ENCODE data around the gene SLC26A11.
A peak's percentile ranks its signal among the peaks of the same experiment; 100 is the strongest.
"Not testable (repeated sequence)": the region's sequence is repeated elsewhere in the genome, so short reads cannot be mapped to it uniquely, and the experiment has no call there.

SLC26A11 gene

DNA sequence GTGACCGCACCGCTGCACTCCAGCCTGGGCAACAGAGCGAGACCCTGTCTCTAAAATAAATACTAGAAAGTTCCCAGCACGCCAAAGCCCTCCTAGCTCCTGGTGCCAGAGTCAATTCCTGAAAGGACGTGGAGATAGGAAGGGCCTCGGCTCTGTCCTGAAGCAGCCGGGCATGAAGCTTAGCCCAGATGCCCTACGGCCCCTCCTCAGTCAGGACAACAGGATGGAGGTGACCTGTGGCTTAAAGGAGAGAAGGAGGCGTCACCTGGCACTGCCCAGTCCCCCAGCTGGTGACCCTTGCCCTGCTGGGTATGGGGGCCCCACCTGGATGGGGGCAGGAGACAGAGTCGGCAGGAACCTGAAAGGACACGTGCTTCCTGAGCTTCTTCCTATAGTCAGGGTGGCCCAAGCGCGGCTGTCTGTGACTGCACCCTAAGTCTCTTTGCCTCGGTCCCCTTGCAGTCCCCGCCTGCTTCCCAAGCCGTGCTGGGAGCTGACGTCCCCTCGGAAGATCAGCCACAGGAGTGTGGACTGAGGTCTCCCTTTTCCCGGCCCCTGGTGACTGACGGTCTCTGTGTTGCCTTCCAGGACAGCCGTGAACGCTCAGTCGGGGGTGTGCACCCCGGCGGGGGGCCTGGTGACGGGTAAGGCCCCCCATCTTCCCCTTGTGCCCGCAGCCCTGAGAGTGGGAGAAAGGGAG is 25.5 kb downstream of the SLC26A11 start:
- DNase-seq: no peak

GRCh38 chr17:80246266-80246681 is 26.0 kb downstream of the SLC26A11 start:
- DNase-seq: no peak

DNA sequence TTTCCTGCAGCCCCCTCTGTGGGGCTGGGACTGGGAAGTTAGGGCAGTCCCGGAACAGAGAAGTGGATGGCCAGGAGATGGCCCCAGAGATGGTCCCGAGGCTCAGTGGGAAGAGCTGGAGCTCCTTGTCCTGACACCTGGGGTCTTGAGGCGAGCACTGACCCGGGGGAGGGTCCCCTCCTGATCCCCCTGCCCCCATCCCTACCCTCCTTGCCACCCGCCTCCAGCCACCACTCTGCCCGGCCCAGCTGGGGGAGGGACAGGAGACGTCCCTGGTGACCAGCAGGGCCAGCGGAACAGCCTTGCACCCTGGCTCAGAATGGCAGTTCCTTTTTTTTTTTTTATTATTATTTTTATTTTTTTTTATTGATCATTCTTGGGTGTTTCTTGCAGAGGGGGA is 26.5 kb downstream of the SLC26A11 start:
- DNase-seq: no peak

- no peak for DNase-seq
Observed at GRCh38 chr17:80247561-80247960, 27.3 kb downstream of the SLC26A11 start.

DNA sequence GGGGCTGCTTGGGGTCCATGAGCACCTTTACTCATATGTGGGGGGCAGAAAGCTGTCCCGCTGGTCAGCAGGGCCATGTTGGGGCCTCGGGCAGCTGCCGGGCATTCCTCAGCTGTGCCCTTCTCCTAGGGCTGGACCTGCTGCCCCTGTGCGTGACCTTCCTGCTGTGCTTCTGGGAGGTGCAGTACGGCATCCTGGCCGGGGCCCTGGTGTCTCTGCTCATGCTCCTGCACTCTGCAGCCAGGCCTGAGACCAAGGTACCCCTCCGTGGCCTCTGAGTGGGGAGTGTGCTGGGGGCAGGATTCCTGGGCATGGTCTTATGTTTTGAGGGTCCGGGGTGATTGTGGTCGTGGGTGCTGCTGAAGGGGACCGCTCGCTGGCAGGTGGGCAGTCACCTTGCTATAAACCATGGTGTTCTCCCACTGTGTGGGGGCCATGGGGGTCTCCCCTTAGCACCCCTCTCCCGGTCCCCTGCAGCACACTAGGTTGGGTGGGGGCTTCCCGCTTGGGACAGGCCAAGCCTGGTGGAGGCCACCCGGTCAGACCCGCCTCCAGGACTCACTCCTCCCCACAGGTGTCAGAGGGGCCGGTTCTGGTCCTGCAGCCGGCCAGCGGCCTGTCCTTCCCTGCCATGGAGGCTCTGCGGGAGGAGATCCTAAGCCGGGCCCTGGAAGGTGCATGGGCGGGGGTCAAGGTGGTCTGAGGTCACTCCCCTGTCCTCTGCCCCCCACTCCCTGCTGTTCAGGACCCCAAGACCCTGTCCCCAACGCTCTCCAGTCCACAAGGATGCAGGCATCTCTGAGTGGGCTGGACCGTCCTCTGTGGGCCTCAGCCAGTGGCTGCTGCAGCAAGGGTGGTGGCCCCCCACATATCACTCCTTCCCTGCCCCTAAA is 28.0 kb downstream of the SLC26A11 start:
- no peak for DNase-seq

DNA sequence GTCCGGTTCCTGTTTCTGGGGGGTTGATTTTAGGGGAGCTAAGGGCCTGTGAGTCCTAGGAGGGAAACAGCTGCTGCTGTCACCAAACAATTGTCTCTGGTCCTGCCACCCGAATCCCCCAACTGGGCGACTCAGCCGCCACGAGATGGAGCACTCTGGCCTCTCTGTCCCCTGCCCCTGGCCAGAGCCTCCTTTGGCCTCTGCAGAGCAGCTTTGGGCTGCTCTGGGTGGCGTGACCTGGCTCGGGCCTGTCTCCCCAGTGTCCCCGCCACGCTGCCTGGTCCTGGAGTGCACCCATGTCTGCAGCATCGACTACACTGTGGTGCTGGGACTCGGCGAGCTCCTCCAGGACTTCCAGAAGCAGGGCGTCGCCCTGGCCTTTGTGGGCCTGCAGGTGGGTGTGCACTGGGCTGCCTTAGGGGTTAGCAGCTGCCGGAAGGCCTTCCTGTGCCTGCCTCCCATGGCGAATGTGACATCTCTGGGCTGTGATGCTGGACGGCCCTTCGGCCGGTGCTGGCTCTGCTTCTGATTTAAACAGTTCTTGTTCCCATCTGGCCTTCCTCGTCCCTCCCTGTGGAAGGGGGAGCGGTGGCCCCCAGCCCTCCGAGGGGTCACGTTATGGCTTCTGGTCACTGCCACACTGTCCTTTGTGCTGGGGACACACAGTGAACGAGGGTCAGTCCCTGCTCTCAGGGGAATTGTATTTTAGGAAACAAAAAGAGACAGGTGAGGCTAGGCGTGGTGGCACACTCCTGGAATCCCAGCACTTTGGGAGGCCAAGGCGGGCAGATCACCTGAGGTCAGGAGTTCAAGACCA is 28.9 kb downstream of the SLC26A11 start:
- no peak for DNase-seq

GRCh38 chr17:80251966-80252365 is 31.7 kb downstream of the SLC26A11 start:
- no peak for DNase-seq

DNA sequence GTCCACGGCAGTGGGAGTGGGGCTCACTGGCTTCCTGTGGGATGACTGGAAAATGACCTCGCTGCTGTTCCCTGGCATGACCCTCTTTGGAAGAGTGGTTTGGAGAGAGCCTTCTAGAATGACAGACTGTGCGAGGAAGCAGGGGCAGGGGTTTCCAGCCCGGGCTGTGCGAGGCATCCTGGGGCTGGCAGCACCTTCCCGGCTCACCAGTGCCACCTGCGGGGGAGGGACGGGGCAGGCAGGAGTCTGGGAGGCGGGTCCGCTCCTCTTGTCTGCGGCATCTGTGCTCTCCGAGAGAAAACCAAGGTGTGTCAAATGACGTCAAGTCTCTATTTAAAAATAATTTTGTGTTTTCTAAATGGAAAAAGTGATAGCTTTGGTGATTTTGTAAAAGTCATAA is 32.6 kb downstream of the SLC26A11 start:
- DNase-seq: peak; percentile 20

DNA sequence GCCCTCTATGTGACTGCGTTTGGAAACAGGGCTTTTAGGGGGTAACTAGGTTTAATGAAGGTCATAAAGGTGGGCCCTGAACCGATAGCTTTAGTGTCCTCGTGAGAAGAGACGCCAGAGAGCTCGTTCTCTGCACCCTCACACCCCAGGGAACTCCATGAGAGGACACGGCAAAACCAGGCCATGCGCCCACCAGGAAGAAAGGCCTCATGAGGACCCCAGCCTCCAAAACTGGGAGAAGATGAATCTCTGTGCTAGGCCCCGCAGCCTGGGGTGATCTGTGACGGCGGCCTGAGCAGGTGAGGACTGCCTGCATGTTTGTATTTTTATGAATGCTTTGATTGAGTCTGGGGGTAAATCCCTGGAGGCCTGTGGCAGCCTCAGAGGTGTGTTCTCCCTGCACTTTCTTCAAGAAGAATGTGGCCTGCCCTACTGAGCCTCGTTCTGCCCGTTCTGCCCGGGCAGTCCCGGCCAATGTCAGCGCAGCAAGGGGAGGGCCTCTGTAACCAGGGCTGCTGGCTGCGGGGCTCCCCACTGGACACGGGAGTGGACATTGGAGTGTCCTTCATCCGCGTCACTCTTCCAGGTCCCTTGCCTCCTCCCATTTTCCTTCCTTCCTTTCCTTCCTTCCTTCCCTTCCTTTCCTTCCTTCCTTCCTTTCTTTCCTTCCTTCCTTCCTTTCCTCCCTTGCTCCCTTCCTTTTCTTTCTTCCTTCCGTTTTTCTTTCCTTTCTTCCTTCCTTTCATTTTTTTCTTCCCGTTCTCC is 33.6 kb downstream of the SLC26A11 start:
- no peak for DNase-seq

DNA sequence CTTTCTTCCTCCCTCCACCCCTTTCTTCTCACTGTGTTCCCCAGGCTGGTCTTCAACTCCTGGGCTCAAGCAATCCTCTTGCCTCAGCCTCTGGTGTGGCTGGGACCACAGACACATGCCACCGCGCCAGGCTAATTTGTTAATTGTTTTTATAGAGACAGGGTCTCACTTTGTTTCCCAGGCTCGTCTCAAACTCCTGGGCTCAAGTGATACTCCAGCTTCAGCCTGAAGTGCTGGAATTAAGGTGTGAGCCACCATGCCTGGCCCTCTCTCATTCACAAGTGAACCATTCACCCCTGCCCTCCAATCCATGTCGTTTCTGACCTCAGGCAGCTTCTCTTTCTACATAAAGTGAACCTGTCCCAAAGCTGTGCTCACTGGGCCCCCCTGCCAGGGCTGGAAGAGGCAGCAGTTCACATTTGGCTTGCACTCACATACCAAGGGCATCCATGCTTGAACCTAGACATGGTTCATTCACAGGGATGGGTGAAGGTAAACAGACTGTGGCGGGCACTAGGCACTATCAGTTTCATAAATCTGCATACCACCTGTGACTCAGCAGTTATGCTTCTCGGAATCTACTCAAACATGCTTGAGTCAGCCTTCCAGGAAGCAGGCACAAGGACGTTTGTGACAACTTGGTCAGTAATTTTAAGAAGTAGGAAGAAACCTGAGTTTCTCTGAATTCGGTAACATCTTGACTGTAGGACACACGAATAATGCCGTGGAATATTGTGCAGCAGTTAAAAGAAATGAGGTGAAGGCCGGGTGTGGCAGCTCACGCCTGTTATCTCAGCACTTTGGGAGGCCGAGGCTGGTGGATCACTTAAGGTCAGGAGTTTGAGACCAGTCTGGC is 34.4 kb downstream of the SLC26A11 start:
- no peak for DNase-seq

DNA sequence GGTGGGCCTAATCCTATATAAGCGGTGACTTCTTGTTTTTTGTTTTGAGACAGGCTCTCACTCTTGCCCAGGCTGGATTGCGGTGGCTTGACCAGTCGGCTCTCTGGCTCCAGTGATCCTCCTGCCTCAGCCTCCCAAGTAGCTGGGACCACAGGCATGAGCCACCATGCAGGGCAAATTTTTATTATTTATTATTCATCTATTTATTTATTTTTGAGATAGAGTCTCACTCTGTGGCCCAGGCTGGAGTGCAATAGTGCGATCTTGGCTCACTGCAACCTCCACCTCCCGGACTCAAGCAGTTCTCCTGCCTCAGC is 35.8 kb downstream of the SLC26A11 start:
- DNase-seq: no peak

DNA sequence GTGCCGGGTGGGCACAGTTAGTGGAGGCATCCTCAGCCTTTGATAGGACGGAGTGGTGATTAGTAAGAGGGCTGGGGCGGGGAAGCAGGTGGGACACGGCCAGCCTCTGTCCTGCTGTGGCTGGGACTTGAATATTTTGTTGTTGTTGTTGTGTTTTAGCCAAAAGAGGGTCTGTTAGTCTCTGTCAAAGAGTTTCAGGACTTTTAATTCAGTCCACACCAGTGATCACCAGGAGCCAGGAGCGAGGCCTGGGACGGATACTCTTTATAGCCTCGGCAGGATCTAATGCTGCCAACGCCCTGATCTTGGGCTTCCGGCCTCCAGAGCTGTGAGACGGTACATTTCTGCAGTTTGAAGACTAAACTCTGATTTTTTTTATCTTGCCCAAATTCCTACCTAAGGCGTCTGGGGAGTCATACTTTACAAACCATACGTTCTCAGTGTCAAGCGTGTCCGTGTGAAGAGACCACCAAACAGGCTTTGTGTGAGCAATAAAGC is 37.5 kb downstream of the SLC26A11 start:
- DNase-seq: no peak

- not testable (repeated sequence) for DNase-seq
Observed at GRCh38 chr17:80258296-80258695, 38.1 kb downstream of the SLC26A11 start.

GRCh38 chr17:80259457-80260068 is 39.3 kb downstream of the SLC26A11 start:
- DNase-seq: no peak

DNA sequence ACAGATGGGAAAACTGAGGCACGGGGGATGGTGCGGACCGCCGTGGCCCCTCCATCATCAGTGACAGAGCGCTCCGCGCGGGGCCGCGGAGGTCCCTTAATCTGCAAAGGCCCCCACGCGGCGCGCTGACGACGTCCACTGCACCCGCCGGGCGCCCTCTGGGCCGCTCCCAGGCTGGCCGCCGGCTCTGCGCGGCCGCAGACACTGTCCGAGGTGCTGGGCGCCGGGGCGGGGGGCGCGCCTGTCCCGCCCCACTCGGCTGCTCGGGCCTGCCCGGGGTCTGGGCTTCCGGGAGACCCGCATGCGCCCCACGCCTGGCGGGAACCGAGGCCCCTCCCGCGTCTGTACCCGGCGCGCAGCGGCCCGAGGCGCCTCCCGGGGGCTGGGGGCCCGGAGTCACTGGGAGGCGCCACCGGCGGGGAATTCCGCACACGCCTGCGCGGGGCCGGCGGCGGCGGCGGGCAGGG is 39.9 kb downstream of the SLC26A11 start:
- no peak for DNase-seq

GRCh38 chr17:80260791-80261158 is 40.5 kb downstream of the SLC26A11 start, which contains the start of gene RNF213:
Gene RNF213, plus strand, starts transcription at chr17:80260852. Its CDS starts 2,830 bp downstream, at chr17:80263682.
- no peak for DNase-seq

DNA sequence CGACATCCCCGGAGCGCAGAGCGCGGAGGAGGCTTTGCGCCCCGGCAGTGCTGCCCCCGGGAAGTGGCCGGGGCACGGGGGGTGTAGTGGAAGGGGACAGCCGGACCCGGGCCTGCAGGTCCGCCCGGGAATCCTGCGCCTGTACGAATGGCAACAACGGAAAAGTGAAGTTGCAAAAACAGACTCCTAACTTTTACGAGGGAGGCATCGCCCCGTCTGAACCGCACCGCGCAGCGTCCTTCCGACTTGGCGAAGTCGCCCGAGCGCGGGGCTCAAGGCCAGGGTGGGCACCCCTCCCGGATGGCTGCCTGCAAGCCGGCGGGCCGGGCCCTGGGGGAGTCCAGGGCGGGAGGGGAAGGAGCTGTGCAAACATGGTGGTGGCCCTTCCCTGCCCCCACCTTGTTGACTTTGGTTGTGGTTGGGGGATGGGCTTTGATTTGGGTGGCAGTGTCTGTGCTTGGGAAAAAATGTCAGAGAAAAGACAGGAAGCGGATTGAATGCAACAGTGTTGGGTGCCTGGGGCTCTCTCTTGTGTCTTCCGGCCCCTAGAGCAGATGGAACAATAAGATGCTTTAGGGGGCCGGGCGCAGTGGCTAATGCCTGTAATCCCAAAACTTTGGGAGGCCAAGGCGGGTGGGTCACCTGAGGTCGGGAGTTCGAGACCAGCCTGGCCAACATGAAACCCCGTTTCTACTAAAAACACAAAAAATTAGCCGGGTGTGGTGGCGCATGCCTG is 41.1 kb downstream of the SLC26A11 start:
- DNase-seq: peak; percentile 23

DNA sequence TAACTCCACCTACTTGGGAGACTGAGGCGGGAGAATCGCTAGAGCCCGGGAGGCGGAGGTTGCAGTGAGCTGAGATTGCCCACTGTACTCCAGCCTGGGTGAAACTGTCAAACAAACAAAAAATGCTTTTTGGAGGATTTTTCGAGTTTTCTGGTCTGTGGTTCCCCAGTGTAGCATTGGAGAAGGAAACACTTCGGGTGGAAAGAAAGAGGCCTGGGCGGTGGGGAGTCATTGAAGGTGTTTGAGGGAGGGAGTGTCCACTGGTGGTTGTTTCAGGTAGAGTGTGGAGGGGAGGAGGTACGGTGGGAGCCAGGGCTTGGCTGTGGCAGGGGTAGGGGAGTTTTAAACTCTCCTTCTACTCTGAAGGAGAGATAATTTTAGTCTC is 41.7 kb downstream of the SLC26A11 start:
- DNase-seq: no peak

- no peak for DNase-seq
Observed at GRCh38 chr17:80262291-80262690, 42.1 kb downstream of the SLC26A11 start.

DNA sequence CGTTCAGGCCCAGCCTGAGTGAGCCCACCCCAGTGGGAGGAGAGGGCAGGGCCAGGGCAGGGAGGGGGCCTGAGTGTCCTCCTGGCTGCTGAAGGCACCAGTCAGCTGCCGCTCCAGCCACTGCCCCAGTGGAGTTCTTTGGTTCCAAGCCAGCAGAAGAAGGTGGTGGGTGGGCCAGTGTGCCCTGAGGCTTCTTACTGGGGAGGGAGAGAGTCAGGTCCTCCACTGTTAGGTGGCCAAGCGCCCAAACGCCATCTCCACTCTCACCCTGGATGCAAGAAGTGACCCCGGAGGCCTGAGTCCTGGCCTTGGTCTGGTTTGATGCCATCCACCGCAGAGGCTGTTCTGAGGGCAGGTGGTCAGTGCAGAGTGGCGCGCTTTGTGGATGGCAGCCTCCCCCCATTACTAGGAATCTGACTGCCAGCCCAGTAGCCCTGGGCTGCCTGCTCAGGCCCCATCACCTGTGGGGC is 42.6 kb downstream of the SLC26A11 start:
- no peak for DNase-seq

Data from NCI-H524 treated with DMSO at 0.1 percent for 48 hours (cell line).